SKM-1 (cell line): ENCODE results near the gene MACROD2.
A peak's percentile ranks its signal among the peaks of the same experiment; 100 is the strongest.

Experiments
- DNase-seq: peaks from one replicate; lab custom pipeline; 2025; ENCODE audit not compliant: unreplicated experiment; lab: John Stamatoyannopoulos, UW

The MACROD2 gene

GRCh38 chr20:15297059-15297875 is 1302.0 kb downstream of the MACROD2 start:
- DNase-seq = no peak

GRCh38 chr20:15302075-15302474 is 1306.8 kb downstream of the MACROD2 start:
- DNase-seq = no peak

GRCh38 chr20:15310361-15310760 is 1315.0 kb downstream of the MACROD2 start:
- DNase-seq = peak; percentile 26

- no peak for DNase-seq
Measured at GRCh38 chr20:15316556-15316955, 1321.2 kb downstream of the MACROD2 start.

GRCh38 chr20:15317546-15318232 is 1322.4 kb downstream of the MACROD2 start:
- no peak for DNase-seq

GRCh38 chr20:15318682-15319081 is 1323.4 kb downstream of the MACROD2 start:
- DNase-seq = no peak

GRCh38 chr20:15319439-15319838 is 1324.1 kb downstream of the MACROD2 start:
- DNase-seq = no peak

- no peak for DNase-seq
Measured at GRCh38 chr20:15320941-15321340, 1325.6 kb downstream of the MACROD2 start.

- no peak for DNase-seq
Measured at GRCh38 chr20:15327123-15327522, 1331.8 kb downstream of the MACROD2 start.

- no peak for DNase-seq
Measured at GRCh38 chr20:15328084-15328483, 1332.8 kb downstream of the MACROD2 start.

GRCh38 chr20:15332711-15333160 is 1337.4 kb downstream of the MACROD2 start:
- no peak for DNase-seq

- no peak for DNase-seq
Measured at GRCh38 chr20:15333170-15333569, 1337.9 kb downstream of the MACROD2 start.

GRCh38 chr20:15336011-15336410 is 1340.7 kb downstream of the MACROD2 start:
- DNase-seq = no peak

- DNase-seq = no peak
Measured at GRCh38 chr20:15336536-15336935, 1341.2 kb downstream of the MACROD2 start.

- no peak for DNase-seq
Measured at GRCh38 chr20:15339264-15339663, 1343.9 kb downstream of the MACROD2 start.

GRCh38 chr20:15342991-15343523 is 1347.7 kb downstream of the MACROD2 start:
- no peak for DNase-seq

- DNase-seq = no peak
Measured at GRCh38 chr20:15345287-15345686, 1350.0 kb downstream of the MACROD2 start.

GRCh38 chr20:15346657-15347280 is 1351.5 kb downstream of the MACROD2 start:
- no peak for DNase-seq

GRCh38 chr20:15359056-15359455 is 1363.7 kb downstream of the MACROD2 start:
- no peak for DNase-seq

GRCh38 chr20:15362849-15363248 is 1367.5 kb downstream of the MACROD2 start:
- DNase-seq = no peak

- no peak for DNase-seq
Measured at GRCh38 chr20:15364781-15365180, 1369.5 kb downstream of the MACROD2 start.

GRCh38 chr20:15370370-15370769 is 1375.1 kb downstream of the MACROD2 start:
- DNase-seq = no peak
